Anterior cingulate cortex (tissue), 58 donors: ENCODE data around the gene EDEM1.

ENCODE experiments used
- DNase-seq, 58 donors: peaks; one replicate each; lab custom pipeline; 2025; lab: John Stamatoyannopoulos, UW

EDEM1 gene

DNA sequence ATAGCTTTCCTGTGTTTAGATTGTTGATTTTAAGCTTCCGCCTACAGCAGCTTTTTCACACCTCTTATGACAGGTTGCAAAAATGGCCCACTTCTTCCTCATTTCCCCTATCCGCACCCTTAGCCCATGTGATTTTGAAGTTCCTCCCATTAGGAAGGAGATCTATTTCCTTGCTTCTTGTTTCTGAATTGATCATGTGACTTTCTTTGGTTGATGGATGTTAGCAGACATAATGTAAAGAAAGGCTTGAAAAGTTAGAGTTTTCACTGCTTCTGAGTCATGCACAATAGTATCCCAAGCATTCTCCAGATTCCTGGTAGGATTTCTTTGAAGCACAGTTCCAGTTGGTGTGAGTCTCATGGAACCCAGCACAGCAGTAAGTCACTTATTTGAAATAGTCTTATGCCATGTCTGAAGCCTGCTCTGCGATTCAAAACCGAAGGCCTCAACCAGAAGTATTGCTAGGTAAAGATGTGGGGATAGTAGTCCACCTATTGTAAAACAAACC lies 76.6 kb downstream of the EDEM1 start:
- no peak for DNase-seq

DNA sequence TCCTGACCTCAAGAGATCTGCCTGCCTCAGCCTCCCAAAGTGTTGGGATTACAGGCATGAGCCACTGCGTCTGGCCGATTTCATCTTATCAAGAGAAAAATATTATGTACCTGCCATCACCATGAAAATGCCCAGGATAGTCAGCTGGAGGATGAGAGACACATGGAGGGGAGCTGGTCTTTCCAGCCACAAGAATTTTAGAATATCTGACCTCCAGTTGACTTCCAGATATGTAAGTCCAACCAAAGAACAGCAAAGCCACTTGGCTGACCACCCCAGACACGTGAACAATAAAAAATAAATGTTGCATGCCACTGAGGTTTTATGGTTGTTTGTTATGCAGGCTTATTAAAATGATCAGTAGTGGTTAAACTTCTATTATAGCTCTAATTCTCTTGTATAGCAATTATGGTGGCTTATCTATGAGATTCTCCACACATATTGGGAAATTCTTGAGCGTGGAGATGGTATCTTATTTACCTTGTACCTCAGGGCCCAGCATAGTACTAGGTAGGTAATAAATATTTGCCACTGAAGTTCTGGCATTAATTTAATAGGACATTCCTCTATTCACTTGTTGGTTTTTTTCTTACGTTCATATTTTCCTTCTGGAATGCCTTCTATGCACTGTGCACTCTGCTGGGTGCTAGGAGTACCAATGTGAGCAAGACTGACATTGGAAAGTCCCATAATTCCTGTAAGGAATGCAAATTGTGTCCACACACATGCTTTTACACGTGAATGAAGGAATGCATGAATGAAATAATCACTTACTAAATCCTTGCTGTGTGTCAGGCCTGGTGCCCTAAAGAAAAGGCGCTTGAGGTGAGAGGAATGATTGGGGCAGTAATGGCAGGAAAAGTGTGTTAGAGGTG lies 77.6 kb downstream of the EDEM1 start:
- no peak for DNase-seq

DNA sequence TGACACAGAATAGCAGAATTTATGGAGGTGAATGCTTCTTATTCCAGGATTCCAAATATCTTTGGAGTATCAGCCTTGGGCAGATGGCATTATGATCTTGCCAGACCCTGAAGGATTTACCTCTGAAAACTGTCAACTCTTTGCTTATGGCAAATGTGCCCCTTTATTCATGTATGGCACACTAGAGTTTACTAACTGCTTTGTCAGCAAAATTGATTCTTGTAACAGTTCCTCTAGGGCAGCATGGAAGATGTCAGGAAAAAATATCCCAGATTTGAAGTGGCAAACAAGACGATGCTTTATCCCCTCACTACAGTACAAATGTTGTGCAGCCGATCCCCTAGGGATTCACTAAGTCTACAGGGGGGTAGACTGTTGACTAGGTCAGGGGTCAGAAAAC lies 79.7 kb downstream of the EDEM1 start:
- DNase-seq: no peak

DNA sequence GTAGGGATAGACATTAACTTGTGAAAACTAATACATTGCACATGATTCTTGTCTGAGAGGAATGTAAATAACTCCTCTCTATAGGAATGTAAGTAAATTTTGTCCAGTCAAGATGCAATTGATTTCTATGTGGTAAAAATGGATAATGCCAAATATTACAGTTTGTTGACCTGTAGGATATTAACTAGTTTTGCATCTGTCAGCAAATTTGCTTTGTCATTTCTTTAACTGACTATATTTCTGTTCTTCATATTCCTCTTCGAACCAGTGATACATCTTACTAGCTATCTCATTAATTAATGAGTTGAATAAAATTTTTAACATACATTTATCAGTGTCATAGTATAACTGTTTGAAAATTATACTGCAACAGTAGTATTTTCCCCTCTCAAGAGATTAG lies 80.4 kb downstream of the EDEM1 start:
- DNase-seq: no peak
